HG02885 (cell line): ENCODE results near the gene CDV3.

Experiments
- ATAC-seq: cut with Tn5 transposase; IDR thresholded peaks from one replicate; pipeline ENCODE4 v1.9.1; 2021; ENCODE audit warnings: mild to moderate bottlenecking; ENCODE audit not compliant: unreplicated experiment, poor library complexity

CDV3 gene

GRCh38 chr3:133599280-133599679 lies 25.8 kb downstream of the CDV3 start:
- ATAC-seq, result no peak

GRCh38 chr3:133600572-133601081 lies 27.1 kb downstream of the CDV3 start:
- ATAC-seq, result no peak

- ATAC-seq, result no peak
These were observed 32.9 kb downstream of the CDV3 start for GRCh38 chr3:133606342-133606741.

GRCh38 chr3:133606902-133607301 lies 33.4 kb downstream of the CDV3 start:
- no peak for ATAC-seq

GRCh38 chr3:133607816-133608215 lies 34.3 kb downstream of the CDV3 start:
- no peak for ATAC-seq

- no peak for ATAC-seq
These were observed 34.9 kb downstream of the CDV3 start for GRCh38 chr3:133608388-133608787.

GRCh38 chr3:133610031-133610430 lies 36.5 kb downstream of the CDV3 start:
- no peak for ATAC-seq

GRCh38 chr3:133611534-133611933 lies 38.0 kb downstream of the CDV3 start:
- no peak for ATAC-seq

- peak; percentile 100 for ATAC-seq
These were observed 46.7 kb downstream of the CDV3 start for GRCh38 chr3:133620066-133620784.

GRCh38 chr3:133627789-133628188 lies 54.3 kb downstream of the CDV3 start:
- ATAC-seq, result no peak

- no peak for ATAC-seq
These were observed 55.7 kb downstream of the CDV3 start for GRCh38 chr3:133629146-133629545.

- ATAC-seq, result no peak
These were observed 60.0 kb downstream of the CDV3 start for GRCh38 chr3:133633439-133633838.
